ENCODE data around the gene MRGPRD. TPM values are rescaled to one million over a fixed set of nuclear protein-coding genes. Genes with fewer than 3 reads are reported as not detected.

Gene MRGPRD
- total and polyA plus RNA-seq, 10 of the 15 experiments (the other 5 are each of a cell fraction or from before 2014, with no cell fraction given): not detected

DNA sequence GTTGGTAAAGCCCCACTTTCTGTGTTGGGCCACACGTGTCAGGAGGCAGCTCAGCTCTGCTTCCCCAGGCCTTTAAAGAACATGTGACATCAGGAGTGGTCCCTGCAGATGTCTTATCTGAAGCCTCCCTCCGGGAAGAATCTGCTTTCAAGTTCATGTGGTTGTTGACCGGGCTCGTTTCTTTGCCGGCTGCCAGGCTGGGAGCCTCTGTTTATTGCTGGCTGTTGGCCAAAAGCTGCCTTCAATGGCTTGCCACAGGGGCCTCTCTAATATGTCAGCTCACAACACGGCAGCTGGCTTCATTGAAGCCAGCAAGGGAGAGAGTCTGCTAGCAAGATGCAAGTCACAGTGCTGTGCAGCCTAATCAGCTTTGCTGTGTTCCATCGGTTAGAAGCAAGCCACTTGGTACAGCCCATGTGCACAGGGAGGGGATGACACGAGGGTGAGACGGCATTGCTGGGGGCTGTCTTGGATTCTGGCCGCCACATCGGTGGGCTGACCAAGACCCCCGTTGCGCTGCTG, 17.7 kb upstream of the MRGPRD start:
- Histone ChIP-seq H3K4me1 (ENCODE audit: control insufficient read depth, insufficient read depth, low read length) (no peaks in the 10 kb centered on the region), H3K27me3 (replicated peaks in 1 of 2; ENCODE audit: control insufficient read depth in 2 of 2, insufficient read depth in 2 of 2, low read length in 1 of 2) (peaks cover 0 to 3% of the 10 kb centered on the region in 2 experiments; a peak in 2 of 4 replicates), H3K27ac (ENCODE audit: control insufficient read depth, insufficient read depth) (no peak overlapping the region), H3K9ac (ENCODE audit: control insufficient read depth, insufficient read depth, low read length) (no peak overlapping the region), H3K9me3 (replicated peaks; ENCODE audit: control insufficient read depth, insufficient read depth, low read length) (no peaks in the 10 kb centered on the region), H4K20me1 (ENCODE audit: control insufficient read depth, insufficient read depth) (no peaks in the 10 kb centered on the region), H3K36me3 (ENCODE audit: control insufficient read depth in 2 of 2, insufficient read depth in 2 of 2, low read length in 1 of 2) (no peaks in the 10 kb centered on the region), H2AFZ (ENCODE audit: control insufficient read depth, low read depth, low read length) (no peak overlapping the region), H3K4me2 (ENCODE audit: control insufficient read depth, insufficient read depth) (no peak overlapping the region), H3K79me2 (ENCODE audit: control insufficient read depth, insufficient read depth, low read length) (no peaks in the 10 kb centered on the region), H3K4me3 (no peak overlapping the region)
- DNase-seq (ENCODE audit: low read depth, low spot score): no peak
- in situ Hi-C loops (cut with MboI) (no loop called here), intact Hi-C loops (cut with micrococcal nuclease; ENCODE audit: unreplicated experiment) (no loop called here)
- no peak; the same call in 2 of the 3 replicates for ATAC-seq
- FAIRE-seq: no peak
- POLR2A ChIA-PET: no interaction called here
- RAD21 ChIA-PET (ENCODE audit: unreplicated experiment): no interaction called here
- no TSS peak for BruUV-seq (replicated peaks)
- no peak for TF ChIP-seq E4F1 (IDR thresholded peaks at IDR 0.05; ENCODE audit: borderline replicate concordance, partially characterized antibody)
- no peak for TF ChIP-seq CBX5 (IDR thresholded peaks at IDR 0.05; ENCODE audit: low read depth)
- TF ChIP-seq TCF3 (IDR thresholded peaks at IDR 0.05; ENCODE audit: borderline replicate concordance, insufficient read depth, low read depth, low read length): no peak
- TF ChIP-seq E2F8 (IDR thresholded peaks at IDR 0.05; ENCODE audit: low read depth, partially characterized antibody): no peak
- TF ChIP-seq FOS (IDR thresholded peaks at IDR 0.05; ENCODE audit: borderline replicate concordance, extremely low read depth, insufficient read length): no peak
- no peak for TF ChIP-seq HDAC2 (IDR thresholded peaks at IDR 0.05)
- no peak for TF ChIP-seq RELA (IDR thresholded peaks at IDR 0.05; ENCODE audit: borderline replicate concordance, partially characterized antibody)
- no peak for TF ChIP-seq TCF7 (IDR thresholded peaks at IDR 0.05; ENCODE audit: borderline replicate concordance)
- no peak for TF ChIP-seq ATF2 (IDR thresholded peaks at IDR 0.05; ENCODE audit: low read length)
- no peak for TF ChIP-seq IRF4 (IDR thresholded peaks at IDR 0.05; ENCODE audit: low read depth, low read length)
- no peak for TF ChIP-seq CEBPB (IDR thresholded peaks at IDR 0.05; ENCODE audit: borderline replicate concordance in 1 of 2, low read depth in 2 of 2, low read length in 2 of 2)
- TF ChIP-seq CREM (IDR thresholded peaks at IDR 0.05; ENCODE audit: low read depth): no peak
- no peak for TF ChIP-seq CBFB (IDR thresholded peaks at IDR 0.05; ENCODE audit: low read depth)
- CTCF ChIA-PET: no interaction called here
- 28% methylated on average over 13 of the region's 13 CpGs for WGBS (ENCODE audit: insufficient coverage, insufficient replicate concordance, low lambda C conversion rate, missing lambda C conversion rate)
- SMC1A ChIA-PET (ENCODE audit: uncharacterized antibody, unreplicated experiment): no interaction called here

Data from GM12878 (cell line).